ENCODE results near the gene DHRS11. TPM values are rescaled to one million over a fixed set of nuclear protein-coding genes. Genes with fewer than 3 reads are reported as not detected.
A peak's percentile ranks its signal among the peaks of the same experiment; 100 is the strongest.

Gene DHRS11
- total and polyA plus RNA-seq, 2 of the 8 experiments (the other 6 are each of a cell fraction or from before 2014, with no cell fraction given), result 29.5 to 63.3 TPM

GRCh38 chr17:36647636-36648035 is 56.0 kb downstream of the DHRS11 start (continued):
- TF ChIP-seq CTCF (IDR thresholded peaks at IDR 0.05; ENCODE audit: control extremely low read depth in 1 of 3, insufficient read depth in 1 of 3, low read depth in 1 of 3, low read length in 3 of 3) (peak; percentile 56 to 75 (median 72)), E2F6 (IDR thresholded peaks at IDR 0.05) (peak; percentile 54; the same call in 1 of the 2 replicates), TCF12 (IDR thresholded peaks at IDR 0.05; ENCODE audit: low read depth, low read length) (no peak), JUND (IDR thresholded peaks at IDR 0.05; ENCODE audit: low read length) (no peak)
